PC-9 (cell line): ENCODE data around the gene ACP4. TPM values are rescaled to one million over a fixed set of nuclear protein-coding genes. Genes with fewer than 3 reads are reported as not detected.

Source experiments
- BruUV-seq: library from RNA; stranded (reverse); fragments of 400-500 nt; replicated peaks from 2 replicates; lab custom pipeline; 2021; lab: Mats Ljungman, UMichigan
- CTCF ChIA-PET: fragments of 300-600 bp; sonication (Branson Sonifier 250); formaldehyde crosslinking; loops from one replicate; lab custom pipeline; 2022; ENCODE audit warnings: antibody characterized with exemption; lab: Charles Lee
- POLR2A ChIA-PET: fragments of 300-600 bp; sonication (Branson Sonifier 250); formaldehyde crosslinking; loops from one replicate; lab custom pipeline; 2022; ENCODE audit warnings: antibody characterized with exemption; ENCODE audit not compliant: unreplicated experiment; lab: Charles Lee
- DNase-seq, 2 experiments: peaks; one replicate each; pipeline versions ENCODE4 v3.0.0 to v3.0.0-alpha.2; 2015 to 2022; ENCODE audit warnings: mixed read lengths in 1 of 2
- H2AFZ ChIP-seq: fragments of 200-600 bp; sonication (generic); 2 replicates; pipeline ENCODE4 v1.8.1; 2017; ENCODE audit warnings: antibody characterized with exemption
- H3F3A ChIP-seq: fragments of 200-600 bp; sonication (generic); 2 replicates; pipeline ENCODE4 v1.8.1; 2017; ENCODE audit warnings: antibody characterized with exemption, mild to moderate bottlenecking, low read depth; ENCODE audit not compliant: insufficient read depth
- H3K27ac ChIP-seq: fragments of 200-600 bp; sonication (generic); 2 replicates; pipeline ENCODE4 v1.6.1; 2016; ENCODE audit warnings: mixed run types
- H3K27me3 ChIP-seq: fragments of 200-600 bp; sonication (generic); 2 replicates; pipeline ENCODE4 v1.6.1; 2016; ENCODE audit warnings: low read depth, mixed run types; ENCODE audit not compliant: insufficient read depth
- H3K36me3 ChIP-seq: fragments of 200-600 bp; sonication (generic); 2 replicates; pipeline ENCODE4 v1.6.1; 2016; ENCODE audit warnings: low read depth, mixed run types
- H3K4me1 ChIP-seq: fragments of 200-600 bp; sonication (generic); replicated peaks from 2 replicates; pipeline ENCODE4 v1.6.1; 2016; ENCODE audit warnings: mixed run types; ENCODE audit not compliant: insufficient read depth
- H3K4me2 ChIP-seq: fragments of 200-600 bp; sonication (generic); 2 replicates; pipeline ENCODE4 v1.6.1; 2017; ENCODE audit warnings: mixed run types
- H3K4me3 ChIP-seq: fragments of 200-600 bp; sonication (generic); 2 replicates; pipeline ENCODE4 v1.6.1; 2016; ENCODE audit warnings: mixed run types
- H3K79me2 ChIP-seq: fragments of 200-600 bp; sonication (generic); 2 replicates; pipeline ENCODE4 v1.6.1; 2017; ENCODE audit warnings: low read depth, mixed run types
- H3K9me2 ChIP-seq: fragments of 200-600 bp; sonication (generic); 2 replicates; pipeline ENCODE4 v1.8.1; 2017; ENCODE audit warnings: mild to moderate bottlenecking; ENCODE audit not compliant: insufficient read depth
- H3K9me3 ChIP-seq: fragments of 200-600 bp; sonication (generic); 2 replicates; pipeline ENCODE4 v1.8.1; 2016; ENCODE audit warnings: low read depth; ENCODE audit not compliant: insufficient read depth
- H4K20me1 ChIP-seq: fragments of 200-600 bp; sonication (generic); 2 replicates; pipeline ENCODE4 v1.8.1; 2017; ENCODE audit not compliant: insufficient read depth
- CTCF ChIP-seq: fragments of 200-600 bp; sonication (generic); conservative IDR thresholded peaks from 2 replicates; pipeline ENCODE4 v1.6.1; 2017; ENCODE audit warnings: mixed run types, antibody characterized with exemption, mild to moderate bottlenecking, moderate library complexity
- EZH2 ChIP-seq: fragments of 200-600 bp; sonication (generic); IDR thresholded peaks from 2 replicates; pipeline ENCODE4 v1.8.0; 2017; ENCODE audit warnings: antibody characterized with exemption, low read depth
- intact Hi-C: fragments of 100-400 bp; cut with micrococcal nuclease; formaldehyde crosslinking; loops from one replicate; pipeline ENCODE4 v1.10.0; 2022; ENCODE audit not compliant: unreplicated experiment
- total RNA-seq: library from RNA; stranded (reverse); gene quantifications from 2 replicates; pipeline ENCODE4 v1.2.3, GENCODE V29; 2021

The ACP4 gene
- total RNA-seq, 1 experiment from 2014 or later: not detected

- peaks cover 91% of the 10 kb centered on the region for H3K27me3 ChIP-seq
Measured at GRCh38 chr19:50777261-50777660, 13.0 kb upstream of the ACP4 start.

GRCh38 chr19:50777830-50778303 is 12.3 kb upstream of the ACP4 start:
- ChIA-PET CTCF (interaction anchor here (0.5 kb wide), 1 partner anchor 137 kb away, joined by 3 read pairs; no protein-coding TSS in a partner anchor), POLR2A (interaction anchor here (0.5 to 0.6 kb wide), 2 partner anchors 446 to 588 kb away, joined by 3 read pairs; no protein-coding TSS in a partner anchor)
- H3K36me3 ChIP-seq: no peaks in the 10 kb centered on the region
- no peaks in the 10 kb centered on the region for H3K9me2 ChIP-seq
- no peak for DNase-seq
- no peak overlapping the region for H3K27ac ChIP-seq
- peaks cover 91% of the 10 kb centered on the region for H3K27me3 ChIP-seq
- H3F3A ChIP-seq: no peaks in the 10 kb centered on the region
- H3K4me1 ChIP-seq: no peaks in the 10 kb centered on the region
- H4K20me1 ChIP-seq: no peaks in the 10 kb centered on the region
- H3K4me3 ChIP-seq: no peak overlapping the region
- H3K4me2 ChIP-seq: no peak overlapping the region
- no peak overlapping the region for H2AFZ ChIP-seq
- BruUV-seq: no TSS peak
- TF ChIP-seq EZH2: no peak
- TF ChIP-seq CTCF: no peak
- H3K9me3 ChIP-seq: no peaks in the 10 kb centered on the region
- intact Hi-C loops: no loop called here
- no peaks in the 10 kb centered on the region for H3K79me2 ChIP-seq

More at GRCh38 chr19:50777261-50777660, 13.0 kb upstream of the ACP4 start:
- BruUV-seq: no TSS peak
- ChIA-PET CTCF (interaction anchor here (0.5 kb wide), 1 partner anchor 266 kb away, joined by 8 read pairs; no protein-coding TSS in a partner anchor), POLR2A (no interaction called here)
- Histone ChIP-seq H3F3A (no peaks in the 10 kb centered on the region), H3K9me2 (no peaks in the 10 kb centered on the region), H3K4me2 (no peak overlapping the region), H3K4me1 (no peaks in the 10 kb centered on the region), H3K4me3 (no peak overlapping the region), H2AFZ (no peak overlapping the region), H3K36me3 (no peaks in the 10 kb centered on the region), H3K79me2 (no peaks in the 10 kb centered on the region), H3K27ac (no peak overlapping the region), H3K9me3 (no peaks in the 10 kb centered on the region), H4K20me1 (no peaks in the 10 kb centered on the region)
- DNase-seq: no peak
- intact Hi-C loops: no loop called here
- no peak for TF ChIP-seq EZH2
- no peak for TF ChIP-seq CTCF

- Histone ChIP-seq H3K4me3 (no peak overlapping the region), H3K4me1 (no peaks in the 10 kb centered on the region), H3K27ac (no peak overlapping the region), H3K79me2 (no peaks in the 10 kb centered on the region), H3K4me2 (no peak overlapping the region), H4K20me1 (no peaks in the 10 kb centered on the region), H3K9me2 (no peaks in the 10 kb centered on the region), H3F3A (no peaks in the 10 kb centered on the region; the same call in 1 of the 2 replicates), H3K36me3 (no peaks in the 10 kb centered on the region), H3K27me3 (peaks cover 80% of the 10 kb centered on the region), H3K9me3 (no peaks in the 10 kb centered on the region), H2AFZ (no peak overlapping the region)
- TF ChIP-seq EZH2 (no peak), CTCF (no peak)
- DNase-seq: no peak
- CTCF ChIA-PET: interaction anchor here (0.6 kb wide), 1 partner anchor 204 kb away, joined by 4 read pairs; no protein-coding TSS in a partner anchor
- POLR2A ChIA-PET: no interaction called here
- no TSS peak for BruUV-seq
- intact Hi-C loops: no loop called here
Measured at GRCh38 chr19:50778906-50779430, 11.2 kb upstream of the ACP4 start.
